KMS-11 (cell line): Measurements from ENCODE around the gene C2CD4C.
"Not testable (repeated sequence)": the region's sequence is repeated elsewhere in the genome, so short reads cannot be mapped to it uniquely, and the experiment has no call there.

Source experiments
- H2AFZ ChIP-seq: fragments of 200-600 bp; sonication (generic); 2 replicates; pipeline ENCODE4 v1.6.1; 2016; ENCODE audit warnings: antibody characterized with exemption, mixed run types, low read depth
- H3K27ac ChIP-seq: fragments of 200-600 bp; sonication (generic); 2 replicates; pipeline ENCODE4 v1.6.1; 2016; ENCODE audit warnings: mild to moderate bottlenecking, mixed run types
- H3K27me3 ChIP-seq: fragments of 200-600 bp; sonication (generic); 2 replicates; pipeline ENCODE4 v1.6.1; 2017; ENCODE audit warnings: mild to moderate bottlenecking, low read depth, mixed run types, moderate library complexity; ENCODE audit not compliant: insufficient read depth
- H3K36me3 ChIP-seq: fragments of 200-600 bp; sonication (generic); 2 replicates; pipeline ENCODE4 v1.6.1; 2017; ENCODE audit warnings: mild to moderate bottlenecking, mixed run types; ENCODE audit not compliant: insufficient read depth
- H3K4me1 ChIP-seq: fragments of 200-600 bp; sonication (generic); 2 replicates; pipeline ENCODE4 v1.6.1; 2016; ENCODE audit warnings: mild to moderate bottlenecking, low read depth, mixed run types; ENCODE audit not compliant: poor library complexity, severe bottlenecking
- H3K4me2 ChIP-seq: fragments of 200-600 bp; sonication (generic); 2 replicates; pipeline ENCODE4 v1.7.0; 2016; ENCODE audit warnings: mild to moderate bottlenecking, mixed run types
- H3K4me3 ChIP-seq: fragments of 200-600 bp; sonication (generic); IDR thresholded peaks from 2 replicates; pipeline ENCODE4 v1.6.1; 2017; ENCODE audit warnings: low read depth, low read length, mixed read lengths; ENCODE audit not compliant: insufficient read depth
- H3K79me2 ChIP-seq: fragments of 200-600 bp; sonication (generic); 2 replicates; pipeline ENCODE4 v1.6.1; 2016; ENCODE audit warnings: low read depth, mixed run types; ENCODE audit not compliant: insufficient read depth
- H3K9ac ChIP-seq: fragments of 200-600 bp; sonication (generic); 2 replicates; pipeline ENCODE4 v1.6.1; 2016; ENCODE audit warnings: mild to moderate bottlenecking, mixed run types
- H4K20me1 ChIP-seq: fragments of 200-600 bp; sonication (generic); 2 replicates; pipeline ENCODE4 v1.6.1; 2016; ENCODE audit warnings: mild to moderate bottlenecking, mixed run types; ENCODE audit not compliant: insufficient read depth
- CTCF ChIP-seq: fragments of 200-600 bp; sonication (generic); conservative IDR thresholded peaks from 2 replicates; pipeline ENCODE4 v1.6.1; 2017; ENCODE audit warnings: low read depth, mild to moderate bottlenecking, antibody characterized with exemption, low read length, moderate library complexity, mixed read lengths

Gene C2CD4C

GRCh38 chr19:423691-424466, 14.9 kb upstream of the C2CD4C start:
- Histone ChIP-seq H3K79me2 (no peaks in the 10 kb centered on the region), H3K4me3 (no peak overlapping the region), H3K27me3 (peaks cover 55% of the 10 kb centered on the region), H3K4me2 (no peak overlapping the region), H2AFZ (no peak overlapping the region), H3K4me1 (no peaks in the 10 kb centered on the region), H3K27ac (no peak overlapping the region), H3K9ac (no peak overlapping the region), H3K36me3 (no peaks in the 10 kb centered on the region), H4K20me1 (no peaks in the 10 kb centered on the region)
- no peak for TF ChIP-seq CTCF

DNA sequence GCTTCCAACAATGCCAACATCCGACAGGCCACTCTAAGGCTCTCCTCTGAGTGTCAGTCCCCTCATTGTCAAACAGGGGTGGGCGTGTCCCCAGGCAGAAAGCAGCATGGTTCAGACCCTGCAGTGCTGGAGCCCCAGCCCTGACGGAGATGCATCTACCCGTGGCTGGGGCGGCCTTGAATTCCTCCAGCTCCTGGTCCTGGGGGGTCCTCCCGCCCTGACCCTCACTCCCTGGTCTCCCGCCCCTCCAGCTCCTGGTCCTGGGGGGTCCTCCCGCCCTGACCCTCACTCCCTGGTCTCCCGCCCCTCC, 13.9 kb upstream of the C2CD4C start:
- not testable (repeated sequence) for H3K36me3 ChIP-seq, H3K4me1 ChIP-seq

DNA sequence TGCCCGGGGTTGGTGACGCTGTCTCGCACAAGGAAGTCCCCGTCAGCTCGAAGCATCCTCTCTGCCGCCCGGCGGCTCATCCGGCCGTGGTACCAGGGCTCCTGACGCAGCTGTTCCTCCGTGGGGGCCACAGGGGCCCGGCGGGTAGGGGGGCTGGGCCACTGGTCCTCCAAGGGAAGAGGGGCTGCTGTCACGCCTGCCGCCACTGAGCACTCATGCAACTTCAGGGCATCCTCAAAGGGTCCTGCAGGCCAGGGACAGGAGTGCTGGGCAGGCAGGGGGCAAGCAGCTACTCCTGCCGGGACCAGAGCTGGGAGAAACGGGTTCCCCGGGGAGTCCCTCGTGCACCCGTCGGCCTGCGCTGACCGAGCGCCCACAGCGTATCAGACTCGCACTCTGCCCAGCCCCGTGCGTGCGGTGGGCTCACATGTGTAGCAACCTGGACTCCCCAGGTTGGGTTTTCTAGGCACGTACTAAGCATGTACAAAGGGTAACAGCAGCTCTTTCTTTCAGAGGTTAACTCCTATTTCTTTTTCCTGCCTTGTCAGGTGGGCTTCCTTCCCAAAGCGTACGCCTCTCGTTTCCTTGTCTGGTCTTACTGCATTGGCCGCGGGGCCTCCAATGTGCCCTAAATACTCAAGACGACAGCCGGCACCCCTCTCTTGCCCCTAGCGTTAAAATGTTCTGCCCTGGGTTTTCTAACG, 13.4 kb upstream of the C2CD4C start:
- Histone ChIP-seq H4K20me1 (no peaks in the 10 kb centered on the region), H3K36me3 (no peaks in the 10 kb centered on the region), H3K4me2 (no peak overlapping the region), H3K9ac (no peak overlapping the region), H3K4me3 (no peak overlapping the region), H2AFZ (no peak overlapping the region), H3K27ac (no peak overlapping the region), H3K79me2 (no peaks in the 10 kb centered on the region), H3K27me3 (peaks cover 69% of the 10 kb centered on the region), H3K4me1 (no peaks in the 10 kb centered on the region)
- TF ChIP-seq CTCF = no peak

More for the DNA sequence above, 13.9 kb upstream of the C2CD4C start:
- H2AFZ ChIP-seq, H3K9ac ChIP-seq, H3K4me3 ChIP-seq, H3K79me2 ChIP-seq, H3K4me2 ChIP-seq, H3K27ac ChIP-seq, H4K20me1 ChIP-seq: not testable (repeated sequence)
- H3K27me3 ChIP-seq = peaks cover 64% of the 10 kb centered on the region

DNA sequence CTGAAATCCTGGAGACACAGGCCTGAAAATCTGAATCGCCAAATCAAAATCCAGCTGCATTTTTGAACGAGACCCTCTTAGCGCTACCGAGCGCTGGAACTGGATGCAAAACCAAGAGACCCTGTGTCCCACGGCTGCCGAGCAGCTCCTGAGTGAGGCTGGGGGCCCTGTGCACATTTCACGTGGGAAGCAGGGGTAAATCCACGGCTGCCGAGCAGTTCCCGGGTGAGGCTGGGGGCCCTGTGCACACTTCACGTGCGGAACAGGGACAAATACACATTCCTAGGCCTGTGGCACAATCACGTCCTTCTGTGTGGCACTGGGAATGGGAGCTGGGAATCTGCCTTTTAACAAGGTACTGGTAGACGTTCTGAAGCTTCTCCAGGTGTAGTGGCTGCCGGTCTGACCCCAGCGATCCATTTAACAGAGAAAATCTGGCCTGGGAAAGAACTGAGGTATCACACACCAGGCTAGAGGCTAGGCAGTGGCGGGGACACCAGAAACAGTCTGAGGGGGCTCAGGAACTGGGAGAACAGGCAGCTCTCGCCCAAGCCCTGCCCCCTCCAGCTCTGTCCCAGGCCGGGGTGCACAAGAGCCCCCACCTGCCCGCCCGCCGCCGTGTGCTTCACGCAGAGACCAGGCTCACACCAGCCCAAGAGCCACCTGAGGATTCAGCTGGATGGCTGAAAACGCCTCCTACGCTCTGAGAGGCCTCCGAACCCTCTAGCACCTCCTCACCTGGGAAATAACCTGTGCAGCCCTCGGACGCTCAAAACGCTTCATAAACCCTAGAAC, 11.0 kb upstream of the C2CD4C start:
- Histone ChIP-seq H3K4me1 (no peaks in the 10 kb centered on the region), H4K20me1 (no peaks in the 10 kb centered on the region), H3K4me3 (no peak overlapping the region), H3K4me2 (no peak overlapping the region), H3K79me2 (no peaks in the 10 kb centered on the region), H3K36me3 (no peaks in the 10 kb centered on the region), H3K27ac (no peak overlapping the region), H2AFZ (no peak overlapping the region), H3K9ac (no peak overlapping the region), H3K27me3 (peaks cover 75% of the 10 kb centered on the region)
- no peak for TF ChIP-seq CTCF
